Stimulated activated CD4-positive, alpha-beta T cell treated with anti-CD3 and anti-CD28 coated beads, Interleukin-2, amount 100 ng/mL, for 4 hours (primary cell): Measurements from ENCODE around the gene TBL1XR1.
"Not testable (repeated sequence)": the region's sequence is repeated elsewhere in the genome, so short reads cannot be mapped to it uniquely, and the experiment has no call there.

Experiments used
- DNase-seq: peaks from one replicate; pipeline ENCODE4 v3.0.0-alpha.2; 2020; ENCODE audit warnings: low read depth

TBL1XR1 gene

DNA sequence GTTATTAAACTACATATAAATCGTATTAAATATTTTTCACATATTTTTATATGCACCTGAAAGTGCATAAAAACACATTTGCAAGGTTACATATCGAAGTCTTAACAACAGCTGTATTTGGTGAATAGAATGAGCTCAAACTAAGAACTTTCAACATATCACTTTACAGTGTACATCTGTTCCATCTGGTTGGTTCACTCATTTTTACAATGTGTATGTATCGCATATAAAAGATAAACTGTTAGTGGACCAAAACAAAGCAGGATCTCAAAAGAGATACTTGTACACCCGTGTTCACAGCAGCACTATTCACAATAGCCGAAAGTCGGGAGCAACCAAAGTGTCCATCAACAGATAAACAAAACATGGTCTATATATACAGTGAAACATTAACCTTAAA is 55.8 kb downstream of the TBL1XR1 start:
- no peak for DNase-seq

DNA sequence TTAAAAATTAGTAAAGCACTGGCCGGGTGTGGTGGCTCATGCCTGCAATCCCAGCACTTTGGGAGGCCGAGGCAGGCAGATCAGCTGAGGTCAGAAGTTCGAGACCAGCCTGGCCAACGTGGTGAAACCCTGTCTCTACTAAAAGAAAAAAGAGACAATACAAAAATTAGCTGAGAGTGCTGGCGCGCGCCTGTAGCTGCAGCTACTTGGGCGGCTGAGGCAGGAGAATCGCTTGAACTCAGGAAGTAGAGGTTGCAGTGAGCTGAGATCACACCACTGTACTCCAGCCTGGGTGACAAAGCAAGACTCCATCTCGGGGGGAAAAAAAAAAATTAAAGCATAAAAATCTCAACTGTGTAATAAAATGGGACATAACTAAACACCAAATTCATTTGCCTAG is 58.1 kb downstream of the TBL1XR1 start:
- not testable (repeated sequence) for DNase-seq

DNA sequence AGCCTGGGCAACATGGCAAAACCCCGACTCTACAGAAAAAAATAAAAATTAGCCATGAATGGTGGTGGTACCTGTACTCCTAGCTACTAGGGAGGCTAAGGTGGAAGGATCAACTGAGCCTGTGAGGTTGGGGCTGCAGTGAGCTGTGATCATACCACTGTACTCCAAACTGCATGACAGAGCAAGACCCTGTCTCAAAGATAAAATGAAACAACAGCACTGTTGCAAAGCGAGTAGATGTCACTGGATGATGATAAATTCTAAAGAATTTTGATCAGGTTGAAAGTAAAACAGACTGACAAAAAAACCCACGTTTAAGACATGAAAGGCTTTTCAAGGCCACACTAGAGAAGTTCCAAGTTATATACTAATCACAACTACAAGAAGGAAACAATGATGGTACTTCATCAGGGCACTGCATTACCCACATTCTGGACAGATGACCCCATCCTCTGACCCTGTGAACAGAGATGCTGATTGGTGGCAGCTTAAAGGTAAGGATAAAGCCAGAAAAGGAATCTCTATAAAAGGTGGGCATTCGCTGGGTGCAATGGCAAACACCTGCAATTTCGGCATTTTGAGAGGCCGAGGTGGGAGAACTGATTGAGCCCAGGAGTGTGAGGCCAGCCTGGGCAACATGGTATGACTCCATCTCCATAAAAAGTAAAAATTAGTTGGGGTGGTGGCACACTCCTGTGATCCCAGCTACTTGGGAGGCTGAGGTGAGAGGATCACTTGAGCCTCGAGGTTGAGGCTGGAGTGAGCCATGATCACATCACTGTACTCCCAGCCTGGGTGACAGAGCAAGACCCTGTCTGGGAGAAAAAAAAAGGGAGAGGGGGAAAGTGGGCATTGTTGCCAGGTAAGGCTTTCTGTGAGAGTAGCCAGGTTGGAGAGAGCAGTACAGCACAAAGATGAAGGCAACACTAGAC is 59.2 kb downstream of the TBL1XR1 start:
- DNase-seq: no peak

DNA sequence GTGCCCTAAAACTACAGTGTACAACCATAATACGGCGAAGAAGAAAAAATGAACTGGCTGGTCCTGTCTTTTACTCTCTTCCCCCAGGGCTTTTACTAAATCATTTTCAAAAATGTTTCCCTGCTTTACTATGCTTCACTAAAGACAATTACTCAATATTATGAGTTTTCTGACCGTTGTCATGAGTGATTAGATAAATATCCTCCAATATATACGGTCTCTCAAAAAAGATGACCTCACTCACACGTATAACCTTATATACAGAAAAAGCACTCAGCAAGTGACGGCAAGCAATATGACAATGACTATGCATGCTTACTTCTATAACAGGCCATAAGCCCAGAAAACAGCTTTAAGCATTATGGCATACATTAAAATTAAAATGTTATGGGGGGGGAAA is 60.5 kb downstream of the TBL1XR1 start:
- no peak for DNase-seq

DNA sequence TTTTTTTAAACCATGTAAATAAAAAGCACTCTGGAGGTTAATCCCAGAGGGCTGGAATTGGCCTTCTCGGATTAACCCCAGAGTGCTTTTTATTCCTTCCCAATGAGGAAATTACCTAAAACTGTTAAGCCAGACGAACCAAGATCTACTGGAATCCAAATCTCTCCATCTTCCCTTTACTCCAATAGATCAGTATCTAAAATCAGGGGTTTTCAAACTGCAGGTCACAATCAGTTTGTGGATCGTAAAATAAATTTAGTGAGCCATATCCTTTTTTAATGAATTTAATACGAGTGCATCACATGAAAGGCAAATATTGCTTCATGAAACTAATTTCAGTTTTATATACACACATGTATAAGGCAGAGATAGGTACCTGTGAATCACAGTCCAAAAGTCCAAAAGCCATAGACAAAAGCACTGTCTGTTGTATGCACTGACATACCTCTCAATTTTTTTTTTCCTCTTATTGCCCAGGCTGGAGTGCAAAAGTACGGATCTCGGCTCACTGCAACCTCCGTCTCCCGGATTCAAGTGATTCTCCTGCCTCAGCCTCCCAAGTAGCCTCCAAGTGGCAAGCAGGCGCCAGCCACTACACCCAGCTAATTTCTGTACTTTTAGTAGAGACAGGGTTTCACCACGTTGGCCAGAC is 61.3 kb downstream of the TBL1XR1 start:
- DNase-seq: no peak

DNA sequence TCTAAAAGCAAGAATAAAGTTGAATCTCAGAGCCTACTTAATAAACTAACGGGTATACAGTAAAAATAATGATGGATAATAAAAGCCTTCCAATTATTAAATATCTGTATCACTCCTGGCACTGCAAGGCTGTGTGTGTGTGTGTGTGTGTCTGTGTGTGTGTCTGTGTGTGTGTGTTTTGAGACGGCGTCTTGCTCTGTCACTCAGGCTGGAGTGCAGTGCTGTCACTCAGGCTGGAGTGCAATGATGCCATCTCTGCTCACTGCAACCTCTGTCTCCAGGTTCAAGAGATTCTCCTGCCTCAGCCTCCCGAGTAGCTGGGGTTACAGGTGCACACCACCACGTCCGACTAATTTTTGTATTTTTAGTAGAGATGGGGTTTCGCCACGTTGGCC is 62.5 kb downstream of the TBL1XR1 start:
- no peak for DNase-seq

DNA sequence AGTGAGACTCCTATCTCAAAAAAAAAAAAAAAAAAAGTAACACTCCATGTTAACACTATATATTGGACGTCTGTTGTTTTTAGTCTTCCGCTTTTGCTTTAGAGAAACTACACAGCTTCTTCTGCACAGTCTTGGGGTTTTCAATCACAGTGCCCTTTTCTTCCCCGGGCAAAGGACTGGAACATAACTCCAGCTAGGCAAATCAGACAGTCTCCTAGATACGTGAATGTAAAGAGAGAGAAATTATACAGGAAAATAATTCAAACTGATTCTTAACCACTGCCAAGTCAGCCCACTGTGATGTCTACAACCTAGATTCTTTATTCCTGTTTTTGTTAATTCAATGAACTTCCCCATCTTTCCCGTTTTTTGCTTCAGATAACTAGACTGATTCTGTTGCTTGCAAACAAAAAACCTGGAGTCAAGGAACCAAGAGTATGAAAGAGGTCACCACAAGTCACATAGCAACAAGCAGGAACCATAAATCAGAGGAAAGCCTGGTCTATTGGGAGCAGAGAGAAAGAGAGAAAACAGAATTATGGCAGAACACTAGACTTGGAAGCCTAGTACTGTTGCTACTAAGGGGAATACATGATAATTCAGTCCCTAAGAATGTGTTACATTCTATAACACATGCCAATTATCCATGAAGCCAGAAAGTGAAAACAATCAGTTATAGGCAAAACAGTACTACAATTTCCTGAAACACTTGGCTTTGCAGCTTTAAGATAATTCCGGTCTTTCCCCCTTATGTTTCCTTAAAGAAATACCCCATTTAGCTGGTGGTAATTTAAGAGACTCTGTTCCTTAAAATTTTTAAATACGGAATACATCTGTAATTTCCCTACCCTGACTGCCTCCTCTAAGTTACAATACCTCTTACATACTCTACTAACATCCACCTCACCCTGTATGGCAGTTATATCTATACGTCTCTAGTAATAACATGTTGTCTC is 63.1 kb downstream of the TBL1XR1 start:
- DNase-seq: no peak

DNA sequence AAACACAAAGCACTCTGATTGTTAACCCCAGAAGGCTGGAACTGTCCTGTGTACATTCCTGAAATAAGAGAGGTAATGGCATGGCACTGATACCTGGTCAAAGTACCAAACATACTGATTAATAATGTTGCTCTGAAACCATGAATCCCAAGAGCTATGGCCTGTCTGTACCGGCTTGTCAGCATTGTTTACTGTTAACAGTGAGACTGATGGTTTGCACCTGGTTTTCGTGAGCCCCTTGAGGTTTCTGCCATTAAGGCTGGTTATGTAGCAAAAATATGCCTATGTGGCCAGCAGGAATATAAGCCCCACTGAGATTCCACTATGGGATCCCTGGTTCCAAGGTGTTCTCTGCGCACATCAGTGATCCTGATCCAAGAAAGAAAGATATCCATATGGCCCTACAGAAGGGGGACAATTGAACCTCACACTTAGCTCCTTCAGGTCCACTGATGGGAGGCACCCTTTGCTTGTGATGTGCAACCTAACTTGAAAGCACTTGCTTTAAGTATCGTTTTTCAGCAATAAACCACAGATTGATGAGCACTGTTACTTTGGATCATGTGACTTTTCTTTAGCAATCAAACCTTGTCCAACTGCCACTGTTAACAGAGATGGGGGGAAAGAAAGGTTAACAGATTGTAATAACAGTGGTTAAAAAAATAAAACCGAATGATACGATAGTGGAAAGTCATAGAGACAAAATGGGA is 65.2 kb downstream of the TBL1XR1 start:
- DNase-seq: no peak

DNA sequence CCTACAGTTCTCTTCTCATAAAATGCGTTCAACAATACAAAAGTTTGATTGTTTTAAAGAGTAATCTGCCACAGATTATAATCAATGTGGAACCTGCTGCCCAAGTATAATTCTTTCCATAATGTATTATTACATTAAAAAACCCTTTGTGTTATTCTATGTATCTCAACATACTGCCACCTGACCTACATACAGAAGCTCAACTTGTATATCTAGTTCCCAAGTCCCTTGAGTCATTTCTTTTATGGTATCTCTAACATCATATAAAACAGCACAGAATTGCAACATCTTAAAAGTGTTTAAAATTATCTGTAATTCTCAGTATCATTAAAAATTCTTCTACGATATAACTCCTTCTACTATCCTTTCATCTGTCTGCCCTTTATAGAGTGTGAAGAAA is 70.3 kb downstream of the TBL1XR1 start:
- no peak for DNase-seq

DNA sequence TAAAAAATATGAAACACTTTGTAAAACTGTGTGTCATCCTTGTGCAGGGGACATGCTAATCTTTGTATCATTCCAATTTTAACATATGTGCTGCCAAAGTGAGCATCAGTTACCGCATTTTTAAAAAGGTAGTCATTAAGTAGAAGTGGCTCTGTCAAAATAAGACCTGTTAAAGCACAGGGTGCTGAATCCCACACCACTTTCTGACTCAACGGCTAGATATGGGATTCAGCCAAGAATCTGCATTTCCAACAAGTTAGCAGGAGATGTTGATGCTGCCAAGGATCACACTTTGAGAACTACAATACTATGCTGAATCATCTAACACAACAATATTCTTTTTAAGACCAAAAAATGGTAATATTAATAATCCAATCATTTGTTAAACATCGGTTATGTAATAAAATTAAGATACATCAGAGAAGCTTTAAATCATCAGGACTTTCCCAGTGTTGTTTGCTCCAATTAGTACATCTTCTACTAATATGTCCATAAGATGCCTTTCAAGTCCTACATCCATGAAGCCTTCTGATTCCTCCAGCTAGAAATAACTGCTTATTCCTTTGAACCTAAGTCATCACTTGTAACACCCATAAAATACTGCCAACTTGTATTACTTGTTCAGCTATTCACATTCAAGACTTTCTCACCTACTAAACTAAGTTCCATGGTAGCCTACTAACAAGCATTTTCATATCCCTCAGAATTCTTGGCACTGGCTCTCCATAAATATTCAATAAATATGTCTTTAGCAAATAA is 71.1 kb downstream of the TBL1XR1 start:
- no peak for DNase-seq

DNA sequence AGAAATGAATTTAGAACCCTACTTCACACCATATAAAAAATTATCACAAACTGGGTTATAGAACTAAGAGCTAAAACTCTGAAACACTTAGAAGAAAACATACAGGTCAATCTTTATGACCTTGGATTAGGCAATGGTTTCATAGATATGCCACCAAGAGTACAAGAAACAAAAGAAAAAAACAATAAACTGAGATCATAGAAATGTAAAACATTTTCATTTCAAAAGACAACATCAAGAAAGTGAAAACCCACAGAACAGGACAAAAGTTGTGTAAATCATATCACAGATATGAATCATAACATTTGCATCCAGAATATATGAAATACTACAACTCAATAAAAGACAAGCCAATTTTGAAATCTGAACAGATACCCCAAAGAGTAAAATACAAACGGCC is 72.4 kb downstream of the TBL1XR1 start:
- no peak for DNase-seq

DNA sequence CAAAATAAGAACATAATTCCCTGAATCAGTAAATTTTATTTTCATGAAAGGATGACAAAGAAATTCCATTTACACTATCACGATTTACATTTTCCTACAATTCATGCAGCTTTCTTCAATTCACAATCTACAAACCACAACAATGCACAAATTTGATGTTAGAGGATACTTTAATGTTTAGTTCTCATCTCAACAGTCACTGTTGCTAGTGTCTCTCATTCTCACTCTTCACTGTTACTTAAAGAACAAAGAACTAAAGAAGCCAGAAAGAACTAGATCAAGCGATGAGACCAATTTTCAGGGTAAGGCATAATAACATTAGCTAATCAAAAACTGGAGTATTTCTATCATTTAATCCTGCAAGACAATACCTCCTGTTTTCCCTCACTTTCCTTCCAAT is 73.5 kb downstream of the TBL1XR1 start:
- DNase-seq: no peak

DNA sequence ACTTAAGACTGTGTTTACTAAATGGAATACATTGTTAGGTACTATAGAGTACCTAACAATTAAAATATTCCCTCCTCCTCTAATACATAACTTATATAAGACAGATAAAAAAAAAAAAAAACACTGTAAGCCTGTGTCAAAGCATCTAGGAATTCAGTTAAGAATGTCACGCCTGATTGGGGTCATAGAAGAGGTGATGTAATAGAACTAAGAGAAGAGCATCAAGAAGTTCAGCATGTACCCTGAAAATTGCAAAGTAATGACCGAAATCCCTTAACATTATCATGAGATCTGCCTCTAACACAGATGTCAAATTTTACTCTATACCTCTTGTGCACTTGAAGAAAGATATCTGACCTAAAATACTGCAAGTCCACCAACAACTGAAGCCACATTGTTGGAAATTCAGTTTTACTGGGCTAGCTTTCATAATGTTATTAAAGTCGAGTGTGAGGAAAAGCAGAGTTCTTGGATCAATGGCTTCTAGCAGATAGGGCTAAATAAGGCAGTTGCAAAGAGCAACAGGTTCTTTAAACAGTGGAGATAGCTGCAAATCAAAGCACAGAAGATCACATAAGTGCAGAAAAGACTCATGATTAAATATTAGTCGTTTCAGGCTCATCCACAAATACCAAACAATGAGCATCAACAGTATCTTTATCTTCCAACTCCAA is 75.0 kb downstream of the TBL1XR1 start:
- DNase-seq: no peak

DNA sequence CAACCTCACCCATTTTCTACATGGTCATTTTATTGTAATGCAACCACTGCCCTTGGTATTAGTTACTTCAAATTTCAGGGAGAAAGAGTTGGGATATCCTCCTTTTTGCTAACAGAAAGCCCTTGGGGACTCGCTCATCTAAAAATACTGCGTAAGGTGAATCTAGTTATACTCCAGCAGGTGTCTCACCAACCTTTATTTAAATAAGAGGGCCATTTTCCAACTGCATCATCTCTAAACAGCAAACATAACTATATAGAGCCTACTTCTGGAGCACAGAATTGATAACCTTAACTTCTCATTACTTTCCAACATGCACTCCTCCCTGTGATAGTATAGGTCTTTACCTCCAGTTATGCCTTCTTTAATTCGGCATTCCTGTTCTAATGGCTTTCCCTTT is 77.5 kb downstream of the TBL1XR1 start:
- no peak for DNase-seq

DNA sequence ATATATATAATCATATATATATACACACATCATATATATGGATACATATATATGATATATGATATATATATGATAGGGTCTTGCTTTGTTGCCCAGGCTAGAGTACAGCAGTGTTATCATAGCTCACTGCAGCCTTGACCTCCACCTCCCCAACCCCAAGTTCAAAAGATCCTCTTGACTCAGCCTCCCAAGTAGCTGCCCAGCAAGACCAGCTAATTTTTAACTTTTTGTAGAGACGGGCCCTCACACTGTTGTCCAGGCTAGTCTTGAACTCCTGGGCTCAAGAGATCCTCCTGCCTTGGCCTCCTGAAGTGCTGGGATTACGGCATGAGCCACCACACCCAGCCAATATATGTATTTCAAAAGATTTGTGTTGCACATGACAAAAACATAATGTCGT is 83.0 kb downstream of the TBL1XR1 start:
- DNase-seq: no peak

DNA sequence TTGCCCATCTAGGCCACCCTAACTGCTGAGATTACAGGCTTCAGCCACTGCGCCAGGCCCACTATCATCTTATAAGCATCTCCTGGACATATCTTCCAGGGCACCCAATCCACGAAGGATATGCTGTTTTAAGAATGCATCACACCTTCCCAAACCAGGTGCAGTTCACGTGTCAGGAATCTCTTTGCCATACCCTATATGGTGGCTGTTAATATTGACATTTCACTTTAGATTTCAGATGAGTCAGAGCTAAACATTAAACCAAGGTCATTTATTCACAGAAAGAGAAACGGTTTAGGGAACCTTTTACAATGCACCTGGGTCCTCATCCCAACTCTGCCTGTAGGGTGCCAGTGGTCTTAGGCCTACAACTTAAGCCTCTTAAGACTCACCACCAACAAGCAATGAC is 85.7 kb downstream of the TBL1XR1 start:
- DNase-seq: no peak

DNA sequence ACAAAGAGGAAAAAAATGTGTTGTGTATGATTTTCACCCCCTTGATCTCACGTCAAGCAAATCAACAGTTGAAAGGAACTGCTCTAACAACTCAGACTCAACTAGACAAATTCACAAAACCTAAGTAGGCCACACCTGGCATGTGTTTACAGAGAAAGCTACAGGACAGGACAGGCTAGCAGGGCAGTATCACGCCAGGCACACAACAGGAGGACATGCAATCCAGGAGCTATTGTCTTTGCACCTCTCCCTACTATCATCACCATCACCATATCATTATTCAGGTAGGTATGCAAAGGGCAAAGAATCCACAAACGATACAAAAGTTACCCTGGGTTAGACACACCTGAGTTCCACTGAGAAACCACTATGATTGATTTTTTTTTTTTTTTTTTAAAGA is 86.4 kb downstream of the TBL1XR1 start:
- DNase-seq: no peak

DNA sequence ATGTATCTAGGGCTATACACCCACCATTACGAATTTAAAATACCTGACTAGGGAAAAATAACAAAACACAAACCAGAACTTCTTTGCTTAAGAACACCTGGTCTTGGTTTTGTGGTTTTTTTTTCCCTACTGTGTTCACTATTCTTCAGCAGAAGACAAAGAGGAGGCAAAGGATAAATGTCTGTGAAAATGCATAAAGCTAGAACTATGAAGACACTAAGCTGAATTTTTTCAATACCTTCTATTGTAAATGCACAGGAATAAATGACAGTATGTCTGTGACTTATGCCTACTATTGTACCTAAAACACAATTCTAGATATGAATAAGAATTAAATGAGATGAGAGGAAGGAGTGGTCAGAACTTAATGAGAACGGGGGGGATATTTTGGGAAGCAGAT is 86.9 kb downstream of the TBL1XR1 start:
- DNase-seq: no peak

DNA sequence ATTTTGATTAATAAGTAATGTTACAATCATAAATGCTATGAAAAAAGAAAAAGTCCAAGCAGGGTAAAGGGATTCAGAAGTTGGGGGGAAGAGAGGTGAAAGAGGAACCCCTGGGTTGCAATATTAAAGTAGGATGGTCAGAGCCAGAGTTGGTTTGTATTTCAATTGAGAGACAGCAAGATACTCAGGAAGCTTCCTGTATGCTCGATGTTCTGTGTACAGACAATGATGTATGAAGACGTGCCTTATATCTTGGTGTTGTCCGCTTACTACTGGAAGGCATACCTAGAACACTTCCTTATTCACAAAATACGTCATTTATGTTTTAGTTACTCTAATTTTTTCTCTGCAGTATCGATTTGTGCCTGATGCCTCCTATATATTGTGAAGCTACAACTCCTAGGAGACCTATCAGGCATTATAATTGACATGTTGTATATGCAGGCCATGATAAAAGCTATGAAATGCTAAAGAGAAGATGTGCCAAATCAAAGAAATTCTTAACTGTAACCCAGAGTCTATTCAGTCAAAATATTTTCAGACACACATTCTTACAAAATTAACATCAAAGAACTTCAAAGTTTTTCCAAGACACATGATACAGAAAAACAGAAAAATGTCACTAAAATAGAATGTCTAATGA is 87.5 kb downstream of the TBL1XR1 start:
- no peak for DNase-seq

DNA sequence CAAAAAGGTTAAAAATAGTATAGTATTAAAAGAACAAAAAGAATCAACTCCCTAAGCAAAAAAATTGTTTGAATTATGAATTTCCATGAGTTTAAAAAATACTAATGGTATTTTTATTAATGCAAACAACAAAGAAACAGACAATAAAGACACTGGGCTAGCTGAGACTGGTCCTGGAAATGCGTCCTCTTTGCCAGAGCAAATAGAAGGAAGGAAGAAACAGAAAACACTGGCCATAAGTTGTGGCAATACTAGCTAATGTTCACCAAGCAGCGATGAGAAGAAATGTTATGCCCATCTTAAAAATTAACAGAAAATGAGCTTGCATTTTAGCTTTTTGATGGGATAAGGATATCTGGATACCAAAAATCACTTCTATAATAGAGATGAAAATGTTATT is 88.6 kb downstream of the TBL1XR1 start:
- no peak for DNase-seq
